Bronchial epithelial cell (primary cell): Measurements from ENCODE around the gene GFY. TPM values are rescaled to one million over a fixed set of nuclear protein-coding genes. Genes with fewer than 3 reads are reported as not detected.
"Not testable (repeated sequence)": the region's sequence is repeated elsewhere in the genome, so short reads cannot be mapped to it uniquely, and the experiment has no call there.

Experiments
- DNase-seq: peaks from one replicate; pipeline ENCODE4 v3.0.0-alpha.2; 2010; ENCODE audit warnings: low read depth
- FAIRE-seq: peaks from 2 replicates; lab custom pipeline; 2011; peaks lifted over from hg19 to GRCh38; lab: Jason Lieb, UNC
- H3K27me3 ChIP-seq: 2 replicates; pipeline ENCODE4 v1.5.1; 2011; ENCODE audit warnings: low read length; ENCODE audit not compliant: control insufficient read depth, insufficient read depth
- H3K36me3 ChIP-seq: 2 replicates; pipeline ENCODE4 v1.5.1; 2011; ENCODE audit warnings: low read length; ENCODE audit not compliant: control insufficient read depth, insufficient read depth
- H3K4me3 ChIP-seq: 2 replicates; pipeline ENCODE4 v1.5.1; 2011; ENCODE audit warnings: mild to moderate bottlenecking, low read depth, low read length, control low read depth
- total RNA-seq: library from RNA; depleted of rRNA; stranded (reverse); fragments of >200 nt; gene quantifications from 2 replicates; pipeline ENCODE4 v1.2.1, GENCODE V29; 2014
- TF ChIP-seq, protein P1 (sequence below): IDR thresholded peaks from 2 replicates; pipeline ENCODE4 v1.5.1; 2011; ENCODE audit warnings: mild to moderate bottlenecking, moderate library complexity, low read length, control low read depth, inconsistent platforms; ENCODE audit not compliant: insufficient read depth, severe bottlenecking

GFY gene
- total RNA-seq, 1 donor from 2014 or later: not detected

DNA sequence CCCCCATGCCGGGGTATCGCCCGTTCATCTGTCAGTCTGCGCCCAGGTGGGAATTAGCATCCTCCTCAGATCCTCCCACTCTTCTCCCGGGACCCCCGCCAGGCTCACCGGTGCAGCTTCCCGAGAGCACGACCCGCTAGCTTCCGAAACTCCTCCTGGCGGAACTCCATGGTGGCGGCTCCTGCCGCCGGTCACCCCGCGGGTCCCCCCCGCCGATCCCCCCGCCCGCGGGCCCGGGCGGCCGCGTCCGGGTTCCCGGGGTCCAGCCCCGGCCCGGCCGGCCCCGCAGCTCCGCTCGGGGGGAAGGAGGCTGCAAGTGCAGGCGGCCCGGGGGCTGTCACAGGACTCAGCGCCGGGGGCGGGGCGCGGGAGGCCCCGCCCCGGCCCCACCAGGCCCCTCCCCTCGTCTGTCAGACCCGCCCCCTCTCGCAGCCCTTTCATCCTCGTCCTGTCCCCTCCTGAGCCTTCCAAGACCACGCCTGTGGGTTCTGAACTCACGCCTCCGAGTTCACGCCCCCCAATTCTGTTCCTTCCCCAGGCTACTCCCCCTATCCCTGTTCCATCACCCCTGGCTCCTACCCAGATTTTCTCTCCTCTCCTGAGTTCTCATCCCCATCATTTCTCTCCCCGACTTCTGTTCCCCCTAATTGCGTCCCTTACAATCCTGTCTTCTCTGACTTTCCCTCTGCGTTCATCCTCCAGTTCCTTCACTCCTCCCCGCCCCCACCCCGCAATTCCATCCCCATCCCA lies 16.2 kb downstream of the GFY start, which contains the start of gene SLC17A7:
SLC17A7 (minus strand) TSS at position 318 of the 750 bp plus-strand sequence; CDS start at position 170, 148 bp downstream.
- Histone ChIP-seq H3K27me3 (peaks cover 43% of the 10 kb centered on the region), H3K36me3 (peaks cover under 1% of the 10 kb centered on the region), H3K4me3 (no peak within 1 kb of the TSS)
- FAIRE-seq (no peak), DNase-seq (no peak)
- TF ChIP-seq, protein P1, sequence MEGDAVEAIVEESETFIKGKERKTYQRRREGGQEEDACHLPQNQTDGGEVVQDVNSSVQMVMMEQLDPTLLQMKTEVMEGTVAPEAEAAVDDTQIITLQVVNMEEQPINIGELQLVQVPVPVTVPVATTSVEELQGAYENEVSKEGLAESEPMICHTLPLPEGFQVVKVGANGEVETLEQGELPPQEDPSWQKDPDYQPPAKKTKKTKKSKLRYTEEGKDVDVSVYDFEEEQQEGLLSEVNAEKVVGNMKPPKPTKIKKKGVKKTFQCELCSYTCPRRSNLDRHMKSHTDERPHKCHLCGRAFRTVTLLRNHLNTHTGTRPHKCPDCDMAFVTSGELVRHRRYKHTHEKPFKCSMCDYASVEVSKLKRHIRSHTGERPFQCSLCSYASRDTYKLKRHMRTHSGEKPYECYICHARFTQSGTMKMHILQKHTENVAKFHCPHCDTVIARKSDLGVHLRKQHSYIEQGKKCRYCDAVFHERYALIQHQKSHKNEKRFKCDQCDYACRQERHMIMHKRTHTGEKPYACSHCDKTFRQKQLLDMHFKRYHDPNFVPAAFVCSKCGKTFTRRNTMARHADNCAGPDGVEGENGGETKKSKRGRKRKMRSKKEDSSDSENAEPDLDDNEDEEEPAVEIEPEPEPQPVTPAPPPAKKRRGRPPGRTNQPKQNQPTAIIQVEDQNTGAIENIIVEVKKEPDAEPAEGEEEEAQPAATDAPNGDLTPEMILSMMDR: no peak

DNA sequence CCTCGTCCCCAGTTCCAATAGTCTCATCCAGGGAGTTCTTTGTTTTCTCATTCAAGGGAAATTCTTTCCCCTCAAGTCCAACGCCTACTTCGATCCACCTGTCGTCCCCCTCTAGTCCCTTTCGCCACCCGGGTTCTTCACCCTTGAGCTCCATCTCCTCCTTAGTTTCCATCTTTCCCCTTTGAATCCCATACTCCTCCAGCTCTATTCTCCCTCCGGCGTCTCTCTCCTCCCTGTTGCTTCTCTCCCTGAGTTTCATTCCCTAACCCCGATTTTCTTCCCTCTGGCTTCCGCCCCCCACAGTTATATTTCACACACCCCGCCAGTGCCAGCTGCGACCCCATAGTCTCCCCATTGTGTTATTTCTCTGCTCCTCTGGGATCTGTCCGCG lies 16.8 kb downstream of the GFY start:
- Histone ChIP-seq H3K27me3 (peaks cover 38% of the 10 kb centered on the region), H3K36me3 (peaks cover 5% of the 10 kb centered on the region), H3K4me3 (no peak overlapping the region)
- DNase-seq (no peak), FAIRE-seq (no peak)
- TF ChIP-seq, protein P1: no peak

- TF ChIP-seq, protein P1: no peak
- peaks cover 36% of the 10 kb centered on the region for H3K27me3 ChIP-seq
- H3K4me3 ChIP-seq: peak overlapping the region; percentile 71
- FAIRE-seq (no peak), DNase-seq (no peak)
- H3K36me3 ChIP-seq: peaks cover 9% of the 10 kb centered on the region
Measured at GRCh38 chr19:49442354-49442753, 17.2 kb downstream of the GFY start.

- DNase-seq (peak; percentile 77), FAIRE-seq (no peak)
- peaks cover 9% of the 10 kb centered on the region for H3K36me3 ChIP-seq
- H3K27me3 ChIP-seq: peaks cover 31% of the 10 kb centered on the region
- TF ChIP-seq, protein P1: no peak
- H3K4me3 ChIP-seq: peak overlapping the region; percentile 71
Measured at GRCh38 chr19:49442771-49443365, 17.7 kb downstream of the GFY start.

DNA sequence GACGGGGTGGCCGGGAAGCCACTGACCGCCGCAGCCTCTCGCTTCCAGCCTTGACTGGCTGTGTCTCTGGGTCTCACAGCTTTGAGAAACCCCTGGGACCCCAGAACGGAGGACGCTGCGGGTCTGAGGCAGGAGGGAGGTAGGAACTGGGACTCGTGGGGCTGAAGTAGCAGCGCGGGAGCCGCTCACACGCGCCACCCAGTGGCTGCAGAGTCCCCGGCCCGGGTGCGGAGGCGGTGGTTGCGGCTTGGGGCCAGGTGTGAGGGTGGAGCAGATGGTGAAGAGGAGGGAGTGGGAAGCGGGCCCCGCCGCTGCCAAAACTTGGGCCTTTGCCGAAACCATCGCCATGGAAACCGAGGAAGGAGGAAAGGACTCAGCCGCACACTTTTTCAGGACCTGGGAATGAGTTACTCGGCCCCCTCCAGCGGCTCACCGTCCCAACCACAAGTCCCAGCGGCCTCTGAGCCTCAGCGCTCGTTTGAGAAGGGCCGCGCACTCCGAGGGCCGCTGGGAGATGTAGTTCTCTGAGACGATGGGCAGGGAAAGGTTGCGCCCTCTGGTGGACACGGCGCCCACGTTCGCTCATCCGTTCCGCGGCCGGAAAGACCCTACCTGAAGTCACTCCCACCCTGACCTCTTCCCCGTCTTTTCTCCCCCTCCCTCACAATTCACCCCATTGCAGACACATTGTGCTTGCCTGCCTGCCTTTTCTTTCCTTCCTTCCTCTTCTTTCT lies 18.3 kb downstream of the GFY start:
- peak; percentile 78 for DNase-seq
- H3K27me3 ChIP-seq: peaks cover 25% of the 10 kb centered on the region
- peaks cover 15% of the 10 kb centered on the region for H3K36me3 ChIP-seq
- TF ChIP-seq, protein P1: peak; percentile 91
- FAIRE-seq: peak; percentile 64
- H3K4me3 ChIP-seq: peak overlapping the region; percentile 71

DNA sequence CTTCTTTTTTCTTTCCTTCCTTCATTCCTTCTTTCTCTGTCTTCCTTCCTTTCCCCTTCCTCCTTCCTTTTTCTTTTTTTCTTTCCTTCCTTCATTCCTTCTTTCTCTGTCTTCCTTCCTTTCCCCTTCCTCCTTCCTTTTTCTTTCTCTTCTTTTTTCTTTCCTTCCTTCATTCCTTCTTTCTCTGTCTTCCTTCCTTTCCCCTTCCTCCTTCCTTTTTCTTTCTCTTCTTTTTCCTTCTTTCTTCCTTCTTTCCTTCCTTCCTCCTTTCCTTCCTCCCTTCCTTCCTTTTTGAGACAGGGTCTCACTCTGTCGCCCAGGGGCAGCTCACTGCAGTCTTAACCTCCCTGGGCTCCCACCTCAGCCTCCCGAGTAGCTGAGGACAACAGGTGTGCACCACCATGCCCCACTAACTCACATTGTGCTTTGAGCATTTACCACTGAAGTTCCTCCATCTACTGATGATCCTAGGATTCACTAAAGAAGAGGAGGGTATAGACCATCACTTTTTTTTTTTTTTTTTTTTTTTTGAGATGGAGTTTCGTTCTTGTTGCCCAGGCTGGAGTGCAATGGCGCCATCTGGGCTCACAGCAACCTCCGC lies 19.0 kb downstream of the GFY start:
- H3K36me3 ChIP-seq: peaks cover 15% of the 10 kb centered on the region
- H3K4me3 ChIP-seq, FAIRE-seq, DNase-seq: not testable (repeated sequence)
- peaks cover 19% of the 10 kb centered on the region for H3K27me3 ChIP-seq
